Neural progenitor cell (in vitro differentiated cells): ENCODE measurements around the gene ZNF575. TPM values are rescaled to one million over a fixed set of nuclear protein-coding genes. Genes with fewer than 3 reads are reported as not detected.

Experiments used
- DNase-seq: peaks from one replicate; pipeline ENCODE4 v3.0.0-alpha.2; 2016; ENCODE audit warnings: low spot score
- H2AFZ ChIP-seq: fragments of 200-600 bp; sonication (generic); replicated peaks from 2 replicates; pipeline ENCODE4 v1.6.1; 2016; ENCODE audit warnings: antibody characterized with exemption
- H3F3A ChIP-seq: fragments of 200-600 bp; sonication (generic); 2 replicates; pipeline ENCODE4 v1.6.1; 2016; ENCODE audit warnings: antibody characterized with exemption, low read depth
- H3K27ac ChIP-seq: fragments of 200-600 bp; sonication (generic); 2 replicates; pipeline ENCODE4 v1.5.1; 2016; ENCODE audit warnings: mild to moderate bottlenecking
- H3K27me3 ChIP-seq: fragments of 200-600 bp; sonication (generic); 2 replicates; pipeline ENCODE4 v1.6.1; 2016; ENCODE audit warnings: mild to moderate bottlenecking, moderate library complexity
- H3K36me3 ChIP-seq: fragments of 200-600 bp; sonication (generic); 2 replicates; pipeline ENCODE4 v1.5.1; 2016
- H3K4me1 ChIP-seq: fragments of 200-600 bp; sonication (generic); 2 replicates; pipeline ENCODE4 v1.6.1; 2016; ENCODE audit warnings: mixed run types
- H3K4me2 ChIP-seq: fragments of 200-600 bp; sonication (generic); 2 replicates; pipeline ENCODE4 v1.6.1; 2016
- H3K4me3 ChIP-seq: fragments of 200-600 bp; sonication (generic); 2 replicates; pipeline ENCODE4 v1.5.1; 2016
- H3K79me2 ChIP-seq: fragments of 200-600 bp; sonication (generic); 2 replicates; pipeline ENCODE4 v1.6.1; 2016; ENCODE audit warnings: low read depth
- H3K9ac ChIP-seq: fragments of 200-600 bp; sonication (generic); 2 replicates; pipeline ENCODE4 v1.6.1; 2016
- H3K9me3 ChIP-seq: fragments of 200-600 bp; sonication (generic); 2 replicates; pipeline ENCODE4 v1.5.1; 2016; ENCODE audit warnings: low read depth
- H4K20me1 ChIP-seq: fragments of 200-600 bp; sonication (generic); 2 replicates; pipeline ENCODE4 v1.6.1; 2016; ENCODE audit warnings: low read depth
- H3K27ac Mint-ChIP-seq: 3 replicates; pipeline ENCODE4 v1.8.0; 2021; ENCODE audit warnings: mixed read lengths
- H3K27me3 Mint-ChIP-seq: 2 replicates; pipeline ENCODE4 v1.8.0; 2022; ENCODE audit warnings: low read depth, mild to moderate bottlenecking, inconsistent platforms, moderate library complexity, mixed read lengths; ENCODE audit not compliant: insufficient read depth
- H3K36me3 Mint-ChIP-seq: 3 replicates; pipeline ENCODE4 v1.8.0; 2021; ENCODE audit warnings: mixed read lengths
- H3K4me1 Mint-ChIP-seq: 3 replicates; pipeline ENCODE4 v1.8.0; 2021; ENCODE audit warnings: mixed read lengths
- H3K4me3 Mint-ChIP-seq: 3 replicates; pipeline ENCODE4 v1.8.0; 2021; ENCODE audit warnings: mild to moderate bottlenecking, moderate library complexity, mixed read lengths
- H3K9me3 Mint-ChIP-seq: 3 replicates; pipeline ENCODE4 v1.8.0; 2020; ENCODE audit warnings: mixed read lengths
- EZH2 ChIP-seq: fragments of 200-600 bp; sonication (generic); IDR thresholded peaks from 2 replicates; pipeline ENCODE4 v1.6.1; 2017; ENCODE audit warnings: antibody characterized with exemption, mild to moderate bottlenecking, moderate library complexity
- EZH2phosphoT487 ChIP-seq: fragments of 200-600 bp; sonication (generic); IDR thresholded peaks from 2 replicates; pipeline ENCODE4 v1.6.1; 2017; ENCODE audit warnings: antibody characterized with exemption
- total RNA-seq: library from RNA; depleted of rRNA; stranded (reverse); fragments of >200 nt; gene quantifications from 2 replicates; pipeline ENCODE4 v1.2.3, GENCODE V29; 2015; ENCODE audit warnings: low replicate concordance
- TF ChIP-seq, protein P1 (sequence below): fragments of 200-600 bp; sonication (generic); IDR thresholded peaks from 2 replicates; pipeline ENCODE4 v1.5.1; 2017; ENCODE audit warnings: antibody characterized with exemption, mild to moderate bottlenecking

Gene ZNF575
- total RNA-seq, 1 donor from 2014 or later: not detected

DNA sequence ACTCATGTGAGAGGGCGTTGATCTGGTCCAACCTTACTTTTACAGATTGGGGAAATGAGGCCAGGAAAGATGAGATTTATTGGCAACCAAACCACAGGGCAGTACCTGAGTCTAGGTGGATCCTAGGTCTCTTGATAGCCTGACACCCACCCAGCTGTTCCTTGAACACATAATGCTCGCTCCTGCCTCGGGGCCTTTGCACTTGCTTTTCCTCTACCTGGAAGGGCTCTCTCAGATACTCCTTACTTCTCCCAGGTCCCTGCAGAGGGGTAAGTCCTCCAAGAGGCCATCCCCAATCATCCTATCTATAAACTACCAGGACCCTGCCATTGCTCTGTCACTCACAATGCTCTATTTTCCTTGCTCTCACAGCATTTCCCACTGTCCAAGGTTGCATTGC is 7.4 kb downstream of the ZNF575 start:
- Mint-ChIP-seq H3K4me1 (peaks cover 9% of the 10 kb centered on the region), H3K4me3 (no peak overlapping the region)
- TF ChIP-seq EZH2 (no peak), EZH2phosphoT487 (no peak)
- TF ChIP-seq, protein P1, sequence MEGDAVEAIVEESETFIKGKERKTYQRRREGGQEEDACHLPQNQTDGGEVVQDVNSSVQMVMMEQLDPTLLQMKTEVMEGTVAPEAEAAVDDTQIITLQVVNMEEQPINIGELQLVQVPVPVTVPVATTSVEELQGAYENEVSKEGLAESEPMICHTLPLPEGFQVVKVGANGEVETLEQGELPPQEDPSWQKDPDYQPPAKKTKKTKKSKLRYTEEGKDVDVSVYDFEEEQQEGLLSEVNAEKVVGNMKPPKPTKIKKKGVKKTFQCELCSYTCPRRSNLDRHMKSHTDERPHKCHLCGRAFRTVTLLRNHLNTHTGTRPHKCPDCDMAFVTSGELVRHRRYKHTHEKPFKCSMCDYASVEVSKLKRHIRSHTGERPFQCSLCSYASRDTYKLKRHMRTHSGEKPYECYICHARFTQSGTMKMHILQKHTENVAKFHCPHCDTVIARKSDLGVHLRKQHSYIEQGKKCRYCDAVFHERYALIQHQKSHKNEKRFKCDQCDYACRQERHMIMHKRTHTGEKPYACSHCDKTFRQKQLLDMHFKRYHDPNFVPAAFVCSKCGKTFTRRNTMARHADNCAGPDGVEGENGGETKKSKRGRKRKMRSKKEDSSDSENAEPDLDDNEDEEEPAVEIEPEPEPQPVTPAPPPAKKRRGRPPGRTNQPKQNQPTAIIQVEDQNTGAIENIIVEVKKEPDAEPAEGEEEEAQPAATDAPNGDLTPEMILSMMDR: no peak

DNA sequence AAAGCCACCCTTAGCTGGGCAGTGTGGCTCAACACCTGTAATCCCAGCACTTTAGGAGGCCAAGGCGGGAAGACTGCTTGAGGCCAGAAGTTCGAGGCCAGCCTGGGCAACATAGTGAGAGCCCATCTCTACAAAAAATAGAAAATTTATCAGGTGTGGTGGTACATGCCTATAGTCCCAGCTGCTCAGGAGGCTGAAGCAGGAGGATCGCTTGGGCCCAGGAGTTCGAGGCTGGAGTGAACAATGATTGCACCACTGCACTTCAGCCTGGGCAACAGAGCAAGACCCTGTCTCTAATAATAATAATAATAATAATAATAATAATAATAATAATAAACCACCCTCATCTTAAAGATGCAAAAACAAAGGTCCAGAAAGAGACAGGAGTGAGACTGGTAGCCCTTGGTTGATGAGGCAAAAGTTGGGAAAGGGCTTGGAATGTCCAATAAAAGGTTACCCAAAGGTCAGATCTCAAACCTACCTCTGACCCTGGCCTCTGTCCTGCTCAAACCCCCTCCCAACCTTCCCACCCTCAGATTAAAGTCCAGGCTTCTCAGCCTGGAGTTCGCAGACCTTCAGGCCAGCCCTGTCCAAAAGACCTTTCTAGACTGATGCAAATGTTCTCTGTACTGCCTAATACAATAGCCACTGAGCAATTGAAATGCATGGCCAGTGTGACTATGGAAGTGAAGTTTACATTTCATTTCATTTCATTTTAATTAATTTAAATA is 9.1 kb downstream of the ZNF575 start:
- Mint-ChIP-seq H3K4me3 (no peak overlapping the region), H3K27me3 (peaks cover 7% of the 10 kb centered on the region), H3K36me3 (peaks cover 55% of the 10 kb centered on the region), H3K4me1 (no peaks in the 10 kb centered on the region), H3K27ac (no peak overlapping the region), H3K9me3 (peaks cover 12% of the 10 kb centered on the region)
- H3K4me2 ChIP-seq: no peak overlapping the region
- DNase-seq: no peak
- H3K79me2 ChIP-seq: no peaks in the 10 kb centered on the region
- no peaks in the 10 kb centered on the region for H3F3A ChIP-seq
- no peak overlapping the region for H3K9ac ChIP-seq
- no peak overlapping the region for H2AFZ ChIP-seq
- no peak for TF ChIP-seq EZH2
- TF ChIP-seq, protein P1: no peak
- H3K4me1 ChIP-seq: no peaks in the 10 kb centered on the region
- peaks cover 9% of the 10 kb centered on the region for H3K9me3 ChIP-seq
- H3K4me3 ChIP-seq: no peak overlapping the region
- no peaks in the 10 kb centered on the region for H3K27me3 ChIP-seq
- no peak overlapping the region for H3K27ac ChIP-seq
- no peaks in the 10 kb centered on the region for H4K20me1 ChIP-seq
- H3K36me3 ChIP-seq: peaks cover 13% of the 10 kb centered on the region

More for the DNA sequence above, 7.4 kb downstream of the ZNF575 start:
- Histone ChIP-seq H3K4me3 (no peak overlapping the region), H4K20me1 (no peaks in the 10 kb centered on the region), H3K4me1 (no peaks in the 10 kb centered on the region), H2AFZ (no peak overlapping the region), H3K36me3 (peaks cover 13% of the 10 kb centered on the region), H3K4me2 (no peak overlapping the region), H3F3A (peaks cover 5% of the 10 kb centered on the region), H3K27me3 (no peaks in the 10 kb centered on the region), H3K79me2 (no peaks in the 10 kb centered on the region), H3K27ac (no peak overlapping the region), H3K9me3 (peaks cover 9% of the 10 kb centered on the region), H3K9ac (no peak overlapping the region)
- peaks cover 12% of the 10 kb centered on the region for H3K9me3 Mint-ChIP-seq
- H3K27me3 Mint-ChIP-seq: peaks cover 5% of the 10 kb centered on the region
- H3K27ac Mint-ChIP-seq: no peak overlapping the region
- peaks cover 59% of the 10 kb centered on the region for H3K36me3 Mint-ChIP-seq
- no peak for DNase-seq

DNA sequence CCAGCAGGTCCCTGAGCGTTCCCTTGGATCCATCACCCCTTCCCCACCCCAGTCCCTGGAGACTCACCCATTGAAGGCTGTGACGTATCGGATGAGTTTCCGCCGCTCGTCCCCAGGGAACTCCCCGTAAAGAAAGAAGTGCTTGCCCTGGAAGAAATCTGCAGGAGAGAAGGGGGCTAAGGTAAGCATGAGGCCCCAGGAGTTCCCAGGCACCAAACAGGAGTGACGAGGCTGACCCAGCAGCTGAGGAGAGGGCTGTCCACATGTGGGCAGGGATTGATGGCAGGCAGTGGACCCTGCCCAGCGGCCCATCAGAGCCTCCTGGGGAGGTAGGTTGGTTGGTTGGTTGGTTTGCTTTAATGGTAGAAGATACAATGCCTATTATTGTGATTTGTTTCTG is 11.1 kb downstream of the ZNF575 start:
- Mint-ChIP-seq H3K27me3 (peaks cover 9% of the 10 kb centered on the region), H3K9me3 (peaks cover 9% of the 10 kb centered on the region), H3K27ac (no peak overlapping the region), H3K36me3 (peaks cover 44% of the 10 kb centered on the region), H3K4me3 (no peak overlapping the region), H3K4me1 (no peaks in the 10 kb centered on the region)
- TF ChIP-seq EZH2phosphoT487 (no peak), EZH2 (no peak)
- TF ChIP-seq, protein P1: no peak
- H3K79me2 ChIP-seq: no peaks in the 10 kb centered on the region
- H3K36me3 ChIP-seq: peaks cover 4% of the 10 kb centered on the region
- no peak for DNase-seq
- H3K9me3 ChIP-seq: peaks cover 4% of the 10 kb centered on the region
- H3K9ac ChIP-seq: no peak overlapping the region
- no peaks in the 10 kb centered on the region for H3F3A ChIP-seq
- no peak overlapping the region for H3K27ac ChIP-seq
- no peak overlapping the region for H3K4me2 ChIP-seq
- H3K4me1 ChIP-seq: no peaks in the 10 kb centered on the region
- no peaks in the 10 kb centered on the region for H3K27me3 ChIP-seq
- no peak overlapping the region for H2AFZ ChIP-seq
- H4K20me1 ChIP-seq: no peaks in the 10 kb centered on the region
- H3K4me3 ChIP-seq: no peak overlapping the region
